Measurements from ENCODE around the gene KCNMB4.

DNA sequence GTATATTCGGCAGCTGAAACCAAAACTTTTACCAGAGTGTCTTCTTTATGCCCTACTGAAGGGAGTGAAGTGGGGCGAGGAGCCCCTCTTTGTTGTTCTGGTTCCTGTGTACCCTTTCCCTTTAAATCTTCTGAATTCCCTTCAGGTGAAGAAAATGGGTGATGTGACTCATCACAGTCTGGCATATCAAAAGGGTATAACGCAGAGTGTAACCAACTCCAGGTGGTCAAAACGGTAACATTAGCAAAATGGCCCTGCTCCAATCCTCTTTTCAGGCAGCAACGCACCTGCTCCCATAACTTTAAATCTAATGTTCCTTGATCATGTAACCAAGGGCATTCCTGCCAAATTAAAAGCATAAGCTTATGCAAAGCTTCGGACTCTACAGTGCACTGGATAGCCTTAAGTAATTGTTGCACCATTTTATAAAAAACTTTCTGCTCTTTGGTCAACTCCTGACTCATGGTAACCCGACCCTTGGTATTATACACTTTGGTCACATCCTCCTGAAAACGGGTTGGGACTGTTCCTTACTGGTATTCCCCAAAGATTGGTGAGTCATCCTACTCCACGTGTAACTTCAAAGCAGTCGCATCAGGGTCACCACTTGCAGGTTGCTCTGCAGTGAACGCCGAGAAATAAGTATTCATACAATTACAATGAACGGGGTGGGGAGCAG lies 83.1 kb downstream of the KCNMB4 start:
- TF ChIP-seq, protein P1, sequence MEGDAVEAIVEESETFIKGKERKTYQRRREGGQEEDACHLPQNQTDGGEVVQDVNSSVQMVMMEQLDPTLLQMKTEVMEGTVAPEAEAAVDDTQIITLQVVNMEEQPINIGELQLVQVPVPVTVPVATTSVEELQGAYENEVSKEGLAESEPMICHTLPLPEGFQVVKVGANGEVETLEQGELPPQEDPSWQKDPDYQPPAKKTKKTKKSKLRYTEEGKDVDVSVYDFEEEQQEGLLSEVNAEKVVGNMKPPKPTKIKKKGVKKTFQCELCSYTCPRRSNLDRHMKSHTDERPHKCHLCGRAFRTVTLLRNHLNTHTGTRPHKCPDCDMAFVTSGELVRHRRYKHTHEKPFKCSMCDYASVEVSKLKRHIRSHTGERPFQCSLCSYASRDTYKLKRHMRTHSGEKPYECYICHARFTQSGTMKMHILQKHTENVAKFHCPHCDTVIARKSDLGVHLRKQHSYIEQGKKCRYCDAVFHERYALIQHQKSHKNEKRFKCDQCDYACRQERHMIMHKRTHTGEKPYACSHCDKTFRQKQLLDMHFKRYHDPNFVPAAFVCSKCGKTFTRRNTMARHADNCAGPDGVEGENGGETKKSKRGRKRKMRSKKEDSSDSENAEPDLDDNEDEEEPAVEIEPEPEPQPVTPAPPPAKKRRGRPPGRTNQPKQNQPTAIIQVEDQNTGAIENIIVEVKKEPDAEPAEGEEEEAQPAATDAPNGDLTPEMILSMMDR (conservative IDR thresholded peaks at IDR 0.05) = no peak
- TF ChIP-seq ZFX (IDR thresholded peaks at IDR 0.05) = no peak
